H1 (cell line): ENCODE results near the gene BIRC2. TPM values are rescaled to one million over a fixed set of nuclear protein-coding genes. Genes with fewer than 3 reads are reported as not detected.

Experiments used
- ASH2L ChIP-seq: fragments of 200-600, 300-600 bp; sonication (generic); IDR thresholded peaks from one replicate; pipeline ENCODE4 v1.7.1; 2017; ENCODE audit warnings: low read length
- ATF2 ChIP-seq: IDR thresholded peaks from 2 replicates; pipeline ENCODE4 v1.6.1; 2012; ENCODE audit warnings: low read length, inconsistent platforms
- CTBP2 ChIP-seq: IDR thresholded peaks from 2 replicates; pipeline ENCODE4 v1.7.0; 2011; ENCODE audit warnings: borderline replicate concordance, mild to moderate bottlenecking, moderate library complexity, mixed read lengths, low read length; ENCODE audit not compliant: insufficient read depth, insufficient read length
- SUZ12 ChIP-seq: fragments of 200-600 bp; sonication (generic); IDR thresholded peaks from 2 replicates; pipeline ENCODE4 v1.6.1; 2012; ENCODE audit warnings: mild to moderate bottlenecking, inconsistent platforms, low read length, moderate library complexity, mixed read lengths
- TCF12 ChIP-seq: IDR thresholded peaks from 2 replicates; pipeline ENCODE4 v1.6.1; 2011; ENCODE audit warnings: low read depth, mild to moderate bottlenecking, low read length
- polyA plus RNA-seq, 7 experiments: library from polyadenylated mRNA; depleted of rRNA in 3 of 7; stranded (reverse) in 5 of 7; unstranded in 2 of 7; fragments of >200 nt in 5 of 7; fragments of 200-250 nt in 2 of 7; gene quantifications; 1 replicate in 5 of 7; 2 replicates in 1 of 7; 4 replicates in 1 of 7; pipeline versions ENCODE4 v1.2.1 to v1.2.3, GENCODE V29; 2011 to 2013; ENCODE audit warnings: missing spikeins in 2 of 7, mixed read lengths in 2 of 7
- total RNA-seq: library from RNA; stranded (reverse); fragmentation: NEBNext Ultra II Directional; extraction: Animal tissue kit (Norgen Biotek cat#: 25700); gene quantifications from 2 replicates; pipeline ENCODE4 v1.2.1, GENCODE V29; 2021

Gene BIRC2
- total and polyA plus RNA-seq, 2 of the 8 experiments (the other 6 are each of a cell fraction or from before 2014, with no cell fraction given), result 18.4 to 24.7 TPM

GRCh38 chr11:102420547-102420946 lies 73.5 kb downstream of the BIRC2 start (continued):
- TF ChIP-seq ATF2 (no peak), SUZ12 (no peak), TCF12 (no peak), CTBP2 (no peak), ASH2L (no peak)
- TF ChIP-seq, all 59 proteins: peak for 0
